GM12874 (cell line): ENCODE data around the gene BMP6.

ENCODE experiments used
- CTCF ChIP-seq: IDR thresholded peaks from 2 replicates; pipeline ENCODE4 v1.5.1; 2011; ENCODE audit warnings: low read depth, mild to moderate bottlenecking, control low read depth, low read length, moderate library complexity; ENCODE audit not compliant: insufficient read depth

BMP6 gene

GRCh38 chr6:7846966-7847818, 121.3 kb downstream of the BMP6 start:
- no peak for TF ChIP-seq CTCF

GRCh38 chr6:7848229-7848628, 122.3 kb downstream of the BMP6 start:
- TF ChIP-seq CTCF = no peak

GRCh38 chr6:7851780-7852179, 125.9 kb downstream of the BMP6 start:
- TF ChIP-seq CTCF = no peak

GRCh38 chr6:7859591-7859990, 133.7 kb downstream of the BMP6 start:
- no peak for TF ChIP-seq CTCF

GRCh38 chr6:7865781-7866180, 139.9 kb downstream of the BMP6 start:
- TF ChIP-seq CTCF = no peak

- no peak for TF ChIP-seq CTCF
Measured at GRCh38 chr6:7866526-7866925, 140.6 kb downstream of the BMP6 start.

GRCh38 chr6:7868926-7869325, 143.0 kb downstream of the BMP6 start:
- no peak for TF ChIP-seq CTCF
